NCI-H82 (cell line): ENCODE results near the gene MPC1.

ENCODE experiments used
- DNase-seq: peaks from one replicate; lab custom pipeline; 2025; lab: John Stamatoyannopoulos, UW

MPC1 gene

GRCh38 chr6:166382933-166383801 is at the start of gene MPC1:
TSS of gene MPC1 (minus strand) at chr6:166382940. CDS start at chr6:166382876, 64 bp downstream.
- peak; percentile 97 for DNase-seq

- DNase-seq: no peak
Measured at GRCh38 chr6:166430269-166430668, 47.5 kb upstream of the MPC1 start.

GRCh38 chr6:166424431-166424830 is 41.7 kb upstream of the MPC1 start:
- no peak for DNase-seq

GRCh38 chr6:166423781-166424180 is 41.0 kb upstream of the MPC1 start:
- no peak for DNase-seq

- no peak for DNase-seq
Measured at GRCh38 chr6:166423051-166423745, 40.5 kb upstream of the MPC1 start.

- no peak for DNase-seq
Measured at GRCh38 chr6:166422201-166422940, 39.6 kb upstream of the MPC1 start.

- peak; percentile 19 for DNase-seq
Measured at GRCh38 chr6:166420351-166420750, 37.6 kb upstream of the MPC1 start.

GRCh38 chr6:166419717-166420116 is 37.0 kb upstream of the MPC1 start:
- no peak for DNase-seq

- DNase-seq: no peak
Measured at GRCh38 chr6:166419286-166419685, 36.5 kb upstream of the MPC1 start.

GRCh38 chr6:166418691-166419143 is 36.0 kb upstream of the MPC1 start:
- DNase-seq: no peak

GRCh38 chr6:166417285-166417691 is 34.5 kb upstream of the MPC1 start:
- peak; percentile 94 for DNase-seq

GRCh38 chr6:166415833-166416347 is 33.1 kb upstream of the MPC1 start:
- DNase-seq: no peak

GRCh38 chr6:166415306-166415705 is 32.6 kb upstream of the MPC1 start:
- DNase-seq: no peak

GRCh38 chr6:166413491-166413951 is 30.8 kb upstream of the MPC1 start:
- DNase-seq: no peak

GRCh38 chr6:166412911-166413384 is 30.2 kb upstream of the MPC1 start:
- DNase-seq: no peak

GRCh38 chr6:166412156-166412910 is 29.6 kb upstream of the MPC1 start:
- DNase-seq: no peak

- DNase-seq: no peak
Measured at GRCh38 chr6:166411721-166412151, 29.0 kb upstream of the MPC1 start.

GRCh38 chr6:166411271-166411670 is 28.5 kb upstream of the MPC1 start:
- peak; percentile 29 for DNase-seq

GRCh38 chr6:166410426-166410935 is 27.7 kb upstream of the MPC1 start:
- no peak for DNase-seq

GRCh38 chr6:166408936-166409755 is 26.4 kb upstream of the MPC1 start:
- no peak for DNase-seq
